Measurements from ENCODE around the gene PPP1R18. TPM values are rescaled to one million over a fixed set of nuclear protein-coding genes. Genes with fewer than 3 reads are reported as not detected.

The PPP1R18 gene, protein sequence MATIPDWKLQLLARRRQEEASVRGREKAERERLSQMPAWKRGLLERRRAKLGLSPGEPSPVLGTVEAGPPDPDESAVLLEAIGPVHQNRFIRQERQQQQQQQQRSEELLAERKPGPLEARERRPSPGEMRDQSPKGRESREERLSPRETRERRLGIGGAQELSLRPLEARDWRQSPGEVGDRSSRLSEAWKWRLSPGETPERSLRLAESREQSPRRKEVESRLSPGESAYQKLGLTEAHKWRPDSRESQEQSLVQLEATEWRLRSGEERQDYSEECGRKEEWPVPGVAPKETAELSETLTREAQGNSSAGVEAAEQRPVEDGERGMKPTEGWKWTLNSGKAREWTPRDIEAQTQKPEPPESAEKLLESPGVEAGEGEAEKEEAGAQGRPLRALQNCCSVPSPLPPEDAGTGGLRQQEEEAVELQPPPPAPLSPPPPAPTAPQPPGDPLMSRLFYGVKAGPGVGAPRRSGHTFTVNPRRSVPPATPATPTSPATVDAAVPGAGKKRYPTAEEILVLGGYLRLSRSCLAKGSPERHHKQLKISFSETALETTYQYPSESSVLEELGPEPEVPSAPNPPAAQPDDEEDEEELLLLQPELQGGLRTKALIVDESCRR
- total RNA-seq: 95.6 and 113 TPM in 2 replicates

DNA sequence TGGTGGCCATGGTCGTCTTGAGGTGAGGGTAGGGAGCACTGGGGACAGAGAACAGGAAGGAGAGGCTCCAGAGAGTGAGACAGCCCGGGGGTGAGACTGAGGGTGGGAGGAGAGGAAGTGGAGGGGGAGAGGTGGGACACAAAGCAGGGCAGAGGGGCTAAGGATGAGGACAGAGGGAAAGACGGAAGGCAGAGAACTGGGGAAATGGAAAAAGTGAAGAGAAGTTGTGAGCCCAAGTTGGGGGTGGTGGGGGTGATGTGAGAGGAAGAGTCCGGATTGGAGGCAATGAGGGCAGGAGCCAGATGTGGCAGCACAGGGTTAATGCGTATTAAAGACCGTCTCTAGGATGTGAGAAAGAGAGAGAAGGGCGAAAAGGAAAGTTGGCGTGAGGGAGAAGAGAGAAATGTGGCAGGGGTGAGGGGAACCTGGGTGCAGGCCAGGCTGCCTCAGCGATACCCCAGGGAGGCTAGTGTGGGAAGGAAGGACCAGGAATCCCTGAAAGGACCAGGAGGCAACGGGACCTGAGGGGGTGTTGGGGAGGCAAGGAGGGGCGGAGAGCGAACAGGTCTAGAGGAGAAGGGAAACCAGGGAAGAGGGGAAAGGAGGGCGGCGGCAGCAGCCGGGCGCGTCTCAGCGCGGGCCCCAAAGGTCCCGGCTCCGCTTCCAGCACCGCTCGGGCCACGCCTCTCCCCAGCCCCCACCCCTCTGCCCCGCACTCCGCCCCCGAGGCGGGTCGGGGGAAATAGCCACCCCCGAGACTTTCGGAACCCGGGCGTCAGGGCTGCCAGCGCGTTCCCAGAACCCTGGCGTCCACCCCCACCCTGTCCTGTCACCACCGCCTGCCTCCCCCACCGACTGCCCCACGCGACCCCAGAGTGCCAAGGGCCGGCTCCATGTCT is at the start of gene PPP1R18:
PPP1R18 (minus strand) TSS at position 637 of the 899 bp plus-strand sequence; CDS start at position 10, 627 bp downstream.

DNA sequence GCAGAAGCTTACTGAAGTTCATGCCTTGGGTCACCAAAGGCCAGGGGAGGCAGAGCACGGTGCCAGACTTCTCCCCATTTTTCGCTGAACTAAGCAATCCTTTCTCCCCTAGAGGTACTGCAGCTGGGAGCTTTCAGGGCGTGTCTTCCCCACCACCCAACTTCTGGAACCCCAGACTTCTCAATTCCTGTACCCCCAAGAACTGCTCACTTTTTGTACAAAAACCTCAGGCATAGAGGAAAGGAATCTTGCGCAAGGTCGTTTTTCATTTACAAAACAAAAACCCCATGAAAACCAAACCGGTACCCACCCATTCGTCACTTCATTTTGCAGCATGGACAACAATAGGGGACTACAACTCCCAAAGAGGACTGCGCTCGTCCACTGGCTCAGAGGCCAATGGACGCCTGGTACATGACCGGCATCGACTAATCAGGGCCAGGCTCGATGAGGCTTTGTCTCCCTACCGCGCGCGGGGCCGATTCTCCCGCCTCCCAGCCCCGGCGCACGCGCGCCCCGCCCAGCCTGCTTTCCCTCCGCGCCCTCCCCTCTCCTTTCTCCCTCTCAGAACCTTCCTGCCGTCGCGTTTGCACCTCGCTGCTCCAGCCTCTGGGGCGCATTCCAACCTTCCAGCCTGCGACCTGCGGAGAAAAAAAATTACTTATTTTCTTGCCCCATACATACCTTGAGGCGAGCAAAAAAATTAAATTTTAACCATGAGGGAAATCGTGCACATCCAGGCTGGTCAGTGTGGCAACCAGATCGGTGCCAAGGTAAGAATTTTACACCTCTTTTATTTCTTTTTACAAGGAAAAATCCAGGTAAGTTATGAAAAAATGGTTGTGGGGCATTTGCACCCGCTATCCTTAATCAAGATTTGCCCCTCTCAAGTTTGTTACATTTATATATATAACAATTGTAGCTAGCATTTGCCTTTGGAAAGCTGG is 33.6 kb upstream of the PPP1R18 start, which contains the start of gene TUBB:
TUBB (plus strand) TSS at position 562 of the 947 bp plus-strand sequence; CDS start at position 717, 155 bp downstream.

DNA sequence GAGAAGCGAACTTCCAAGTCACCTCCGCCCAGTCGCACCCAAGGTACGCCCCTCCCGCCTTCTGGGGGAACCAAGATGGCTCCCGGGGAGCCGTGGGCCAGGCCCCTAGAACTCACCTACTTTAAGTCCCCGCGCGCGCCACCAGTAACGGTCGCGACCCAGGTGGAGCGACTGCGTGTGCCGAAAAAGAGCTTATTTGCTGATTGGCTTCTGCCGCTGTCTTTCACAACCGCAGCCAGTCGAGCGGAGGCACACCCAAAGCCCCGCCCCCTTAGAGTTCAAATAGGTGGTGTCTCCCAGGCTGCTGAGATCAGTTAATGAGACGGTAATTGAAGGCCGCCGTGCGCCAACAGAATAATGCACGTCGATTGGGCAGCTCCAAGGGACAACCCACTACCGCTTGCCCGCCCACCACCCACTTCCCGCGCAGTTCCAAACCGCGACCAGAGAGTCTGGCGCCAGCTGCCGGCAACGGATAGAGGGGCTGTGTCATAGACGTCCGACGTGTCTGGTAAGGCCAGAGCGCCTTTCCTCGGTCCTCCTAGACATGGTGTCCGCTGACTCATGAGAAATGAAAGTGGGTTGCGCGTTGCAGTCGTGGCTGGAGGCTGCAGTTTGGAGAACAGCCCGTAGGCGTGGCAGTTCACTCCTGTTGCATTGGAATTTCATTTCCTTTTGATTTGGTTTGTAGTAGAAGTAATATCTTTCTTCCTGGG is 30.8 kb upstream of the PPP1R18 start, which contains the start of gene MDC1:
MDC1 (minus strand) TSS at position 153 of the 716 bp plus-strand sequence. CDS start 2,106 bp downstream, outside the sequence.

DNA sequence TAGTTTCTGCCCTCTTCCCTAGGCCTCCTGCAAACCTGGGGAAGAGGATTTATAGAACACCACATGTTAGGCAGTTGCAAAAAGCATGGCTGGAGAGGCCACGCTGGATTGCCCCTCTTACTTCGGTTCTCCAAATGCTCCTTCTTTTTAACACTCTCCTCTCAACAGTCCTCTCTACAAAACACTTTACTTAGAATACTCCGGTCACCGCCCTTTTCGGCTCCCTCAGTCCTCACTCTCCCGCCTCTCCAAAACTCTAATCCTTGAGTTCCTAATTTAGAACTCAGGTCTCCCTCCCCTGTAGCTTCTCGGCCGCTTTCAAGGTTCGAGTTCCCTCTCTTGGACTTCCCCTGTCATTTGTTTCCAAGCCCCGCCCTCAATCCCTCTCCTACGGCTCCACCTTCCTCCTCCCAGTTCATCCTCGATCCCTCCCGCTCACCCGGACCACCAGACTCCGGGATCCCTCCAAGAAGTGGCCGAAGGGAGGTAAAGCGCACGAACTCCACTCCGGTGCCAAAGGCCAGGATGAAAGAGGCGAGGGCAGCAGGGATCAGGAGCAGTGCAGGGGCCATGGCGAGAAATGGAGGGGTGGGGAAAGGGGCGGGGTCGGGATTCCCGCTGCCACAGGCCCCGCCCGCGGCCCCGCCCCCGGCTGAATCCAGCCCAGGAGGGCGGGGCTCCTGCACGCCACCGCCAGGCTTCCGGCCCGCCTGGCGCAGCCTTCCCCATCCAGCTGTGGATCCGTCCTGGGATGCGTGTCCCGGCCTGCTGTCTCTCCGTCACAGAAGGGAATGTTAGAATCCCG is 4.2 kb upstream of the PPP1R18 start, which contains the start of gene NRM:
NRM (minus strand) TSS at position 582 of the 805 bp plus-strand sequence; CDS start at position 572, 10 bp downstream.

DNA sequence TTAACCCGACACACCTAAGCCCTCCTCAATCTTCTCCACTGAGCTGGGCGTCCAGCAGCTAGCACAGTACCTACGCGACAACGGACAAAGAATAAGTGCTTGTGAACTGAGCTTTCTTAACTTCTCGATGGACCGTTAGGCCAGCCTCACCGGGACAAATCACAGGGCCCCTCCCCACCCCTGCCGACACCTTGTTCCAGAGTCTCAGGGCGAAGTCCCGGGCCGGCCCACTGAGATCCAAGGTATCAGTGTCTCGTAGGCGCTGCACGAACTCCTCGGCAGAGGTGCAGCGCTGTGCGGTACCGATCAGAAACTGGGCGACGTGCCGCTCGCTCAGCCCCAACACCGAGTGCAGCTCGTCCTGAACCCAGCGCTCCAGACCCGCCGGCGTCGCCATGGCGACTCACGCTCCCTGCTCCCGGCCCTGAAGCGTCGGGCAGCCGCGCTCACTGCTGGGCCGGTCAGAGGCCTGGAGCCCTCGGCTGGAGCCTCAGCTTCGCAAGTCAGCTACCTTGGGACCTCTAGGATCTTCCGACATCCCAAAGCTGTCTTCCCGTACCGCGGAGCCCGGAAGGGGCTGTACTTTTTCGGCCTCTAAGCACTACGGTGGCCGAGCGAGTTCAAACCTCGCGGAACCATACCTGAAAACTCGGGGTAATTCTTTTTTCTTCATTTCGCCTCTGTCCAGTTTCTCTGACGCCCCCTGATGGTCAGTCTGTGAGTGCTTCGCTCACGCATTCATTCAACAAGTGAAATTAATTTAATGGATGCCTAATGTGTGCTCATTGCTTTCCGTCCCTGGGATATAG is 13.8 kb downstream of the PPP1R18 start, which contains the start of gene DHX16:
DHX16 (minus strand) TSS at position 562 of the 809 bp plus-strand sequence; CDS start at position 397, 165 bp downstream.

DNA sequence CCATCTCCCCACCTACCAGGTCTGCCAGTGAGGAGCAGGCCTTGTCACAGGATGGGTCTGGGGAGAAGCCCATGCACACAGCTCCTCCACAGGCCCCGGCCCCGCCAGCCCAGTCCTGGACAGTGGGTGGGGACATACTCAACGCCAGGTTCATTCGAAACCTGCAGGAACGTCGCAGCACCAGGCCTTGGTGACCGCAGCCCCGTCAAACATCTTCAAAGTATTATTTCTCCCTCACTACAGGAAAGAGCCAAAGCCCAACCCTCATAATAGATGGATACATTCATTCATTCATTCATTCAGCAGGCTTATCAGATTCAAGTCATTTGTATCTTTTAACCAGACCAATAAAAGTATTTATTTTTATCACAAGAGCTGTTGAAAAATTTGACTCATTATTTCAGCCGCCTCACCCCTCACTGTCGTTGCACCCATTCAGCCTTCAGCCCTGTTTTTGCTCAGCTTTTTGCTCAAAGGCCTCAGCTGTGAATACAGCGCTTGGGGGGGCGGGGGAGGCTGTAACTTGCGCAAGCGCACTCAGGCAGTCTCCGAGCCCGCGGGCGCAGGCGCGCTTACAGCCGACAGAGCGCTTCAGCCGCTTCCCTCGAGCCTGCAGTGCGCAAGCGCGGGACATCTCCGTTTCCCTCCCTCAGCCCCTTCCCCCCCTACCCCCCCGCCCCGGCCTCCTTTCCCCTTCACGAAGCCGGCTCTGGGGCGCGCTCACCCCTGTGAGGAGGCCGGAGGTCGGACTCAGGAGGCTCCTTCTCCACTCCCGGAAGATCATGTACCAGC is 39.8 kb downstream of the PPP1R18 start, which contains the start of gene C6orf136:
C6orf136 (plus strand) TSS at position 684 of the 792 bp plus-strand sequence; CDS start at position 783, 99 bp downstream.

DNA sequence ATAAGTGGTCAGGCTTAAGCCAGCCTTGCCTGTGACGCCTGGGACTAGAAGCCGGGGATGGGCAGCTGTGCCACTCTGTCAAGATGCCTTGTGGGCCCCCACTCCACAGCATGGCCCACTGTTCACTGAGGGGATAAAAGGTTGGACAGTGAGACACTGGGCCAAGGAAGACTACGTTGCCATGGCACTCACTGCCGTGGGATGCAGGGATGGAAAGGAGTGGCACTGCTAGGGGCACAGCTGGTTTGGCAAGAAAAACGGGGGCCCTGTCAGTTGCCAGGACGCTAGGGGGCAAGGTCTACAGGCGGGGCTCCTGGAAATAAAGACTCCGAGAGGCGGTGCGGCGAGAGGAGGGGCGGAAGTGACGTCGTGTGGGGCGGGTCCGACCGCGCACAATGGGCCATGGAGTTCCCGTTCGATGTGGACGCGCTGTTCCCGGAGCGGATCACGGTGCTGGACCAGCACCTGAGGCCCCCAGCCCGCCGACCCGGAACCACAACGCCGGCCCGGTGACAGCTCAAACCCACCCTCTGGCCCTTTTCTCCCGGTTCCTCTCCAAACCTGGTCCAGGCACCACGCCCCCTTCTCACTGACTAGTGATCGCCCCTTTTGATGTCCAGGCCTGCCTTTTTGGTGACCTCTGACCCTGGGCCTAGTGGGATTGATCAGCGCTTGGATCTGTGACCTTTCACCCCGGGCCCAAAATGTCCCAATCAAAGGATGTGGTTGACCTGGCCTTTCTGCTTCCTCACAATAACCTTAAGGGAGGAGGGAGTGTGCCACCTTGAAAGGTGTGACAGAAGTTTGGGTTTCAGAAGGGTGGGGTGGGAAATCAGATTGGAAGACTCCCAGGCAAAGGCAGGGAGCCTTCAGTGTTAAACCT is 59.7 kb downstream of the PPP1R18 start, which contains the start of gene ATAT1:
ATAT1 (plus strand) TSS at position 391 of the 883 bp plus-strand sequence.

Small RNA genes lying within 50 kb of the gene (small RNA-seq; reads per million reads assigned to genes)
- gene RF00019: not detected

Other genes with a start within 250 kb of the PPP1R18 start
- 272 and 292 TPM in 2 replicates for gene HLA-E, start 197.1 kb downstream of the PPP1R18 start, total RNA-seq
- 48.4 and 59.3 TPM in 2 replicates for gene GNL1, start 130.2 kb downstream of the PPP1R18 start, total RNA-seq
- gene PRR3, start 129.3 kb downstream of the PPP1R18 start, total RNA-seq: 7.2 and 8.8 TPM in 2 replicates
- 42.2 and 46.0 TPM in 2 replicates for gene ABCF1, start 115.2 kb downstream of the PPP1R18 start, total RNA-seq
- 26.8 and 34.5 TPM in 2 replicates for gene PPP1R10, start 69.4 kb downstream of the PPP1R18 start, total RNA-seq
- 70.2 and 80.8 TPM in 2 replicates for gene MRPS18B, start 68.8 kb downstream of the PPP1R18 start, total RNA-seq
- 3.2 and 5.1 TPM in 2 replicates for gene ATAT1, start 59.8 kb downstream of the PPP1R18 start, total RNA-seq
- gene C6orf136, start 39.5 kb downstream of the PPP1R18 start, total RNA-seq: 3.3 and 4.2 TPM in 2 replicates
- gene DHX16, start 13.6 kb downstream of the PPP1R18 start, total RNA-seq: 26.4 and 29.7 TPM in 2 replicates
- 2.9 and 5.1 TPM in 2 replicates for gene NRM, start 4.3 kb upstream of the PPP1R18 start, total RNA-seq
- gene MDC1, start 30.6 kb upstream of the PPP1R18 start, total RNA-seq: 6.5 and 8.5 TPM in 2 replicates
- 662 and 771 TPM in 2 replicates for gene TUBB, start 33.7 kb upstream of the PPP1R18 start, total RNA-seq
- gene FLOT1, start 56.0 kb upstream of the PPP1R18 start, total RNA-seq: 125 and 132 TPM in 2 replicates
- gene IER3, start 57.9 kb upstream of the PPP1R18 start, total RNA-seq: 50.6 and 67.5 TPM in 2 replicates
- 13.8 and 15.5 TPM in 2 replicates for gene DDR1, start 197.9 kb upstream of the PPP1R18 start, total RNA-seq
- 10.1 and 11.8 TPM in 2 replicates for gene GTF2H4, start 221.6 kb upstream of the PPP1R18 start, total RNA-seq
- 21.7 and 24.8 TPM in 2 replicates for gene VARS2, start 227.6 kb upstream of the PPP1R18 start, total RNA-seq
- gene SFTA2, start 245.5 kb upstream of the PPP1R18 start, total RNA-seq: not detected in 2 replicates